GM18858 (cell line): Measurements from ENCODE around the gene MST1.
"Not testable (repeated sequence)": the region's sequence is repeated elsewhere in the genome, so short reads cannot be mapped to it uniquely, and the experiment has no call there.

Source experiments
- ATAC-seq: cut with Tn5 transposase; IDR thresholded peaks from one replicate; pipeline ENCODE4 v1.9.1; 2021; ENCODE audit not compliant: unreplicated experiment

MST1 gene

DNA sequence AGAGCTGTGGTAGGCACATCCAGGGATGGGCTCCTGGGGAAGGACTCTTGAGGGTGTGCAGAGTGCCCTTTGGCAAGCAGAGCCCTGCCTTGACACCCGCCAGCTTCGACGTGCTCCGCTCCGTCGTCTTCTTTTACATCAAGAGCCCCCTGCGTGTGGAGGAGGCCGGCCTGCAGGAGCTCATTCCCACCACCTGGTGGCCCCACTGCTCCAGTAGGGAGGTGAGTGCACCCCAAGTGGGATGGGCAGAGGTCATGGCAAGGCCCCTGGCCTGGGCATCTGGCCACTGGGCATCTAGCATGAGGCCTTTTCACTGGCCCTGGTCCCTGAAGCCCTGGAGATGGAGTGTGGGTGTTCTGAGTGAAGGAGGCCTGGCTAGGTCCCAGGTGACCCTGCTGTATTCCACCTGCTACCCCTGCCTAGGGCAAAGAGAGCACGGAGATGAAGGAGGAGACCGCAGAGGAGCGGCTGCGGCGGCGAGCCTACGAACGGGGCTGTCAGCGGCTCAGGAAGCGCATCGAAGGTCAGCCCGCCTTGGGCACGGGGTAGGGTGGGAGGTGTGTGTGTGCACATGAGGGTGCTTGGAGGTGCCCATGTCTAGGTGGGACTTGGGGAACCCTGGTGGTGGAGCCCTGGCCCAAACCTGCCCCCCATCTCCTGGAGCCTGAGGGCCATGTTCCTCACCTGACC is 12.3 kb upstream of the MST1 start:
- no peak for ATAC-seq

DNA sequence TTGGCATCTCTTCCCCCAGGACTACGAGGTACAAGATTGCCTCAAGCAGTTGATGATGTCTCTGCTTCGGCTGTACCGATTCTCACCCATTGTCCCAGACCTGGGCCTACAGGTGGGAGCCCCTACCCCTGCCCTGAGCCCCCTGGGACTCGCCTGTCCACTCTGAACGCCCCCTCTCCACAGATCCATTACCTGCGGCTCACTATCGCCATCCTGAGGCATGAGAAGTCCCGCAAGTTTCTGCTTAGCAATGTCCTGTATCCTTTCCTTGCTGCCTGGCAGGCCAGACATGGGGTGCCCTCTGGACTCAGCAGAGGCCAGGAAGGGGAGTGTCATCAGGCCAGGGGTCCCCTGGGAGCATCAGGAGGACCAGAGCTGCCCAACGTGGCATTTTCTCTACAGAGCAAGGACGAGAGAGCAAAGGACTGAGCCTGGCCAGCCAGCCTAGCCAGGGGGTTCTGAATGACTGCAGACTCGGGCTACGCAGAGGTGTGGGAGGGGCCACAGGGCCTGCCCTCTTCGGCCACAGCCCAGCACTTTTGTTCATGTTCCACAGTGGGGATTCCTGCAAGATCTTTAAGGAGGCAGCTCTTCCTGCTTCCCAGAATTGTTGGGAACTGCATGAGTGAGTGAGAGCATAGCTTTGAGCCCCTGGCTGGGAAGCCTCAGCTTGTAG is 11.3 kb upstream of the MST1 start:
- ATAC-seq: no peak

DNA sequence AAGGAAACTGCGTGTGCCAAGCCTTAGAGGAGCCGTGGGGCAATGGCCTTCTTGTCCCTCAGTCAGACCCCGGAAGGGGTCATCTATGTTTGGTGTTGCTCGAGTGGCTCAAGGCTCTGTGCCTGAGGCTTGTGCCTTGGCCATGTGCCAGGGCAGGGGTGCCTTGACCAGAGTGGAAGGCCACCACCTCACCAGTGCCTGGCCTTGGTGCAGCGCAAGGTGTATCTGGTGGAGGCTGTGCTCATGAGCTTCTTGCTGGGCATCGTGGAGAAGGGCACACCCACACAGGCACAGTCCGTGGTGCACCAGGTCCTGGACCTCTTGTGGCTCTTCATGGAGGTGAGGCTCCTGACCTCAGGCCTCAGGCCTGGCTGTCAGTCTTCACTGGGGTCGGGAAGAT is 10.7 kb upstream of the MST1 start:
- ATAC-seq: no peak

DNA sequence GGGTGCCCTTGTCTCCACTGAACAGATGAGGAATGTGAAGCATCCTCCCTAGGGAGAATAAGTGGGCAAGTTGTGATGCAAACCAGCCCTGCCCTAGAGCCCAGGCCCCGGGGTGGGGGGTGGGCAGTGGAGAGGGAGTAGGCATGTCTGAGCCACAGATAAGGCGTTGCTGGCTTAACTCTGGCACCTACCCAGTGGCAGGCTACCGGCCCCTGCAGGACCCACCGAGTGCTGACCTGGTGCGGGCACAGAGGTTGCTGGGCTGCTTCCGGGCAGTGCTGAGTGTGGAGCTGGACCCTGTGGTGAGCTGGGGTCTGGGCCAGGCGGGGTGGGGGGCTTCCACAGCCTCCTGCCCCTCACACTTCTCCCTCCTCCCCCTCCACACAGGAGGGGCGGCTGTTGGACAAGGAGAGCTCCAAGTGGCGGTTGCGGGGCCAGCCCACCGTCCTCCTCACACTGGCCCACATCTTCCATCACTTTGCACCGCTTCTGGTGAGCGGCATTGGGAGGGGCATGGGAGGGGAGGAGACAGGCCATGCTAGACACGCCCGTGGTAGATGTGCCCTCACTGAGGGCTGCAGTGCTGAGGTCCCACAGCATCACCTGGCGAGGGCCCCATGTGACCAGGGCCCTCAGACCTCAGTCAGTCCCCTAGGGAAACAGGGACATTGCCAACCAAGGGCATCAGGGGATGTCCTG is 10.2 kb upstream of the MST1 start:
- no peak for ATAC-seq

DNA sequence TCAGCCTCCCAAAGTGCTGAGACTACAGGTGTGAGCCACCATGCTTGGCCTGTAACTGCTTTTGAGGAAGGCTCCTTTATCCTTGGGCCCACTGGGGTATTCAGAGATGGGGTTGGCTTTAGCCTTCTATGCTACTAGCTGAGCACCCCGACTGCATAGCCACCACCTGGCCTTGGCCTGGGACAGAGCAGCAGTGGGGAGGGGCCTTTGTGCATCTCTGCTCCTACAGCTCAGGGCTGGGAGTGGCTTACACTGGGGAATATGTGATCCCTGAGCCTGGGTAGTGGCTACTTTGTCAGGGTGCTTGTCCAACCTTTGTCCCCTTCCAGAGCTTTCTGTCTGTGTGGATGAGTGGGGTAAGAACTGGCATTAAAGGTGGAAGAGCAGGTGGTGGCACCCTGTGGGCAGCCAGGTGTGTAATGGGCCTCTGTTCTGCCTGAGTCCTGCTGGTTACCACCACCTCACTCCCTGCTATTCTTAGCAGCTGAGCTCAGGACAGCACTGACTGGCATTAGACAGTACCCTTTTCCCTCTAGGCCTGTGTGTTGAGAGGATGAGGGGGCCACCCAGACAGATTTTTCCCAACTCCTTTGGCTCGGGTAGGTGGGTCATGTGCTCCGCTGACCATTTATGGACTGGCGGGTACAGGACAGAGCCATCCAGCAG is 6.2 kb upstream of the MST1 start:
- not testable (repeated sequence) for ATAC-seq

DNA sequence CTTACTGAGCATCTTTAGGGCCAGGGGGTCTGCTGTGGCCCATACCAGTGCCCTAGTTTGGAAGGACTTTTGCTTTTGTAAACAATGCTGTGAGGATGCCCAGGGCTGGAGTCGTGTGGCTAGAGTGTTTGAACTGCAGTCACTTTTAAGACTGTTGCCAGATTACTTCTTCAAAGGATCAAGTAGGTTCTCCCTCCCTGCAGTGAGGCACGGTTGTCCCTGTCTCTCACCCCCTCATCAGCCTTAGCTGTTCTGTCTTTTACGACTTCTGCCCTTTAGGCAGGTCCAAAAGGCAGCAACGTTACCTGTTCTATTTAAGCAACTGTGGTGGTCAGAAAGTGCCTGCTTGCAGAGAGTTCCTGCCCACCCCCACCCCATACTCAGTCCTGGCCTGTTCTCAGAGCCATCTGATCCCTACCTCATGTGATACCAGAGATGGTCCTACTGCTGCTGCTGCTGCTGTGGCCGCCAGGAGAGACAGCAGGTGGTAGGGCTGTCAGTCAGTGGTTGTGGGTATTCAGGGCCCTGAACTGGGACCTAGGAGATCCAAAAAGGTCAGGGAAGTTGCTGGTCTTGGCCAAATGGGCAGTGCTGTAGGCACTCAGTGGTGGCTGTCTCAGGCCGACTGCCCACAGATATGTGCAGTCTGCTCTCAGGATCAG is 5.3 kb upstream of the MST1 start:
- ATAC-seq: not testable (repeated sequence)

DNA sequence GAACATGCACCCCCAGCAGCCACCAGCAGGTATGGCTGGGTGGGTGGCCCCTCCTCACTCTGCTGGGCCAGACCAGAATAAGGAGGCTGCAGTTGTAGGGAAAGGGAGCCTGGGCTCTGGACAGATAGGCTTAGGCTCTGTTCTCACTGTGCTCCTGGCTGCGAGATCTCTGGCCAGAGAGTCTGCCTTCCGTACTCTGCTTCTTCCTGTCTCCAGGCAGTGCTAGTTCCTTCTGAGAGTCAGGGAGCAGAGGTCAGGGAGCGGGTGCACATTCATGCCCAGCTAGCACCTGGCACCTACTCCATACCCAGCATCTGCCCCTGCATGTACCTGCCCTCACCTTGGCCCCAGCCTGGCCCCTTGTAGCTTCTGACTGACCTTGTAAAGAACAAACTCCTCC is 2.2 kb upstream of the MST1 start:
- ATAC-seq: not testable (repeated sequence)

DNA sequence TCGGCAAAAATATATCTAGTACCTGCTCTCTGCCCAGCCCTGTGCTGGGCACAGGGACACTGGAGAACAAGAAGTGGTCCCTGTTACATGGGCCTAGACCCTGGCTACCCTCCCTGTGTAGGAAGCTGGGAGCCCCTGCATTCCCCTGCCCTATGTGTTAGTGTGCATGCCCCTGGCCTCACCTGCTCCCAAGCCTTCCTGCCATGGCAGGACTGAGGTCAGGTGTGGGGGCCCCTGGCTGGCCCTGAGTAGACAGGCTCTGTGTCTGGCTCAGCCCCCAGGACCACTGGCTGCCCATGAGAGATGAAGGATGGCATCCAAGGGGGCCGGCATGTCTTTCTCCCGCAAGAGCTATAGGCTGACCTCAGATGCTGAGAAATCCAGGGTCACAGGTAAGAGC is 1.6 kb upstream of the MST1 start:
- not testable (repeated sequence) for ATAC-seq

DNA sequence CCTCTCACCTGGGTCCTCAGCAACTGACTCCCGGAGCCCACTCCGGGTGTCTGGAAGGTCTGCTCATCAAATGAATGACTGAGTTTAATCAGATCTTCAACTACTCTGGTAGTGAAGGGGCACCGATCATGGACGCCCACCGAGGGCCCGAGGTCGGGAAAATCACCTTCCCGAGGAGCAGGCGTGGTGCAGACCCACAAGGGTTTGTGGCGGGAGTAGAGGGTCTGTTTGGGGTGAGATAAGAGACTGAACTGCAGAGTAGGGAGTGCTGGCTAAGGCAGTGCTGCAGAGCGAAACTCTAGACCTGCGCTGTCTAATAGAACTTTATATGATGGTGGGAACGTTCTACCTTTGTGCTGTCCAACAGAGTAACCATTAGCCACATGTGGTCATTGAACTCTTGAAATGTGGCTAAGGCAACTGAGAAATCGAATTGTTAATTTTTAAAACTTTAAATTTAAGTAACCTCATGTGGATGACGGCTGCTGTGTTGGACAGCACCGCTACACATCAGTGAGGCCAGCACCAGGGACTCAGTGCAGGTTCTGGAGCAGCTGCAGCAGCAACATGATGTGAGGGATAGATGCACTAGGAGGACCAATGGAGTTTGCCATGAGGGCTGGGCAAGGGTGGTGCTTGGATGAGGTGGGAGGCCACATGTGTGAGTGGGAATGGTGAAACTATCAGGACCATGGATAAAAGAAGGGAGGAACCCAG is 792 bp upstream of the MST1 start:
- ATAC-seq: not testable (repeated sequence)

DNA sequence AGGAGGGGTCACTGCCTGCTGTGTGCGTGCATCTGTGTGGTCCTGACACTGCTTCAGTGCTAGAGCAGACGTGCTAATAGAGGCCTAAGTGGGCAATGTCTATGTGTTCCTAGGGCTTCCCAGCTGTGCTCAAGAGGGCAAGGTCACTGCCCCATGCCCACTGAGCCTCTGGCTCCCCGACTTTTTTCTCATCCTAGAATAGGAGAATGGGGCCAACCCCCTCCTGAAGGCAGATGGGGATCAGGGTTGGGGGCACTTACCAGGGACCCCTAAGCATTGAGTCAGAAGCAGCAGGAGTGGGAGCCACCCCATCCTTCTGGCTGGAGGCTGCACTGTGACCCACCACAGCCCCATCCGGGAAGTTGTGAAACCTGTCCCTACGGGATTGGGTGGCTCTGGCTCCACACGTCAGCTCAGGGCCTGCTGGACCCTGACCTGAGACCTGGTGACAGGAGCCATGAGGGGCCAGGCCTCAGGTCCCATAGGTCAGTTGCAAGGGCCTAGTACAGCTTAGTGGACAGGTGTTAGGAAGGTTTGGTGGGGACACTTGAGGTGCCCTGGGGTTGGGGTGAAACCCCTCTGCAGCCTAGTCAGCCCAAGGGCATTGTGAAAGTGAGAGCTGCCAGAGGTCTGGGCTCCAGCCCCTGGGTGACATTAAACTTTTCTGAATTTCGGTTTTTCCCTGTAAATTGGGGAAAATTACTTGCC is 782 bp downstream of the MST1 start:
- ATAC-seq: not testable (repeated sequence)

DNA sequence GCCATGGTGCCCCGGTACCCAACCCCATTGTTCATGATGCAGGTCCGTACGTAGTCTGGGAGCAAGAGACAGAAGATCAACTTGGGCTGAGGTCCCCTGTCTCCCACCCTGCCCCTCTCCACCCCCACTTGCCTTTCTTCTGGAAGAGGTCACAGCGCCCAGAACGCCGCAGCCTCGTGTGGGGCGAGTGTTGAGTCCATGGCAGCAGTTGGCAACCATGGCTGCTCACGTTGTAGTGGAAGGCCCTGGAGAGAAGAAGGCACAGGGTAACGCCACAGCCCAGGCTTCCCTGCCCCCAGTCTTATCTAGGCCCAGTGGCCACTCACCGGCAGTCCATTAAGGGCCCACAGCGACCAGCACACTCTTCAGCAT is 1.9 kb downstream of the MST1 start:
- not testable (repeated sequence) for ATAC-seq

DNA sequence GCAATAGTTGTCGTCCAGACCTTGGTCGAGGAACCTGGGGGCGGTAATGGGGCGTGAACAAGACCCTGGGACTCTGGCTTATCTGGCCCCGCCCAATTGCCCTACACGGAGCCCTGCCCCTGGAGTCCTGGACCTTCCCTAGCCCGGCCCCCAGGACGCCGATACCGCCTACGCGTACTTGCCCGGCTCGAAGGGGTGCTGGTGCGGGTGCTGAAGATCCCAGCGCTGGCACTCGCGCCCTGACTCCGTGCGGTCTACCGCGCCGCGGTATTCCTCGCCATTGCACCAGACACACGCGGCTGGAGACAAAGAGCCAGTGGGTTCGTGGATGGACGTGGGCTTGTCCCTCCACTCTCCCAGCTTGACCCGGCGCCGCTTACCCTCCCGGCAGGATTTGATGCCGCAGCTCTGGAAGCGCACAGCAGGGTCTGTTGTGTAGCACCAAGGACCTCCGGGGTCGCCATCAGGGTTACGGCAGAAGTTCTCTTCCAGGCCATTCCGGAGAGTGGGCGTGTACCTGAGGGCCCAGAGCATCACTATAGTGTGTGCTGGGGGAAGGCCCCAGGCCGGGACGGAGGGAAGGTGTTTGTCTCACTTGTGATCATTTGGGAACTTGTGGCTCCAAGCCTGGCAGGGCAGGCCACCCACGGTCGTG is 2.4 kb downstream of the MST1 start:
- not testable (repeated sequence) for ATAC-seq

DNA sequence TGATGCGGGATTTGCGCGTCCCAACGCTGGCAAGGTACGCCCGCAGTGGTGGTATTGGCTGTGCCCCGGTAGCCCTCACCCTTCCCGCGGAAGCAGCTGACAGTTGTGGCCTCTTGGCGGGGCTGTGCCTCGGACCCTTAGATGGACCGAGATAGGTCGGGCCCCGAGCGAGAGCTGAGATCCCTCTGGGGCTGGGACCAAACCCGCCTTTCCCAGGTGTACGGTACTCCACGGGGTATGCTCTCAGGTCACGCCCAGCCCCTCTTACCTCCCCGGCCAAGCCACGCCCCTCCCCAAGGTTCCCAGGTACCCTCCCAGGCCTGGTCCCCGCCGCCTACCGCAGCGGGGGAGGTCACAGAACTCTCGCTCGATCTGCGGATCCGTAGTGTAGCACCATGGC is 2.9 kb downstream of the MST1 start:
- not testable (repeated sequence) for ATAC-seq

DNA sequence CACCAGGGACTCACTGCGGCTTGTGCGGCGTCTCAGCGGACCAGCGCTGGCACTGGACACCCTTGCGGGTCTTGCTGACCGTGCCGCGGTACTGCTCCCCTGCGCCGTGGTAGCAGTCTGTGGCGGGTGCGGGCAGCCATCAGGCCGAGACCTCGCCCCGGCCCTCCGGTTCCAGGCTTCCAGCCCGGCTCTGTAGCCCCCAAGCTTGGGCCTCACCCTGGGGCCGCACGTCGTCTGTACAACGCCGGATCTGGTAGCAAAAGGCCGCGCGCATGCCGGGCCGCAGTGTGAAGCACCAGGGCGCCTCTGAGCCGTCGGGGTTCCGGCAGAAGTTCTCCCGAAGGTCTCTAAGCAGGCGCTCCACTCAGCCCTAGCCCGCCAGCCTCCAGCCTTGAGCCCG is 3.4 kb downstream of the MST1 start:
- not testable (repeated sequence) for ATAC-seq

DNA sequence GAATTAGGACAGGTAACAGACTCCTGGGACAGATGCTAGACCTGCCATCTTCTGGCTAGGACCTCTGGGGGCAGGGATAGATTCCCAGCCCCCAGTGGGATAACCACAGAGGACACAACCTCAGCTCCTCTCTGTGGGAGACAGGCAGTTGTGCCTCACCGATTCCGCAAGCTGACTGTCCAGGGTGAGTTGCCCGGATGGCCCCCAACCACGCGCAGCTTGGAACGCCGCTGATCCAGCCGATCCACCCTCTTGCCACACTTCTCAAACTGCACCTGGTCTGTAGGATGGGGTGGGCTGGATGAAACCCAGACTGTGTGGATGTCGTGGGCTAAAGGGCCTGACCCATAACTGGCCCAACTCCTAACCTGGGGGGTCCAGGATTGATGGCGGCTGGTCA is 4.2 kb downstream of the MST1 start:
- ATAC-seq: not testable (repeated sequence)

DNA sequence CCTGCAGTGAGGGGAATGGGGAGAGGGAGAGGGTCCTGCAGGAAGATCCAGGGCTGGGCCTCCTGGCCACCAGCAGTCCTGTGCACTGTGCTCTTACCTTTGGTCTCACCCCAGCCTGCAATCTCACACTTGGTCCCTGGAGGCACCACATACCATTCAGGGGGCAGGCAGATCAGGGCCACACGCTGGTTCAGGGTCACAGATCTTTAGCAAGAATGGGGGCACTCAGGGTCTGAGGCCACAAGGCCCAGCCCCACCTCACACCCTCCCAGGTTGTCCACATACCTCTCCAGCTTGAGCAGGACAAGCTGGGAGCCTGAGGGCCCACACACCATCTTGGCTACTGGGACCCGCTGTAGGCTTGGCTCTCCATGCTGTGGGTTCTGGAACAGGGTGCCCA is 4.8 kb downstream of the MST1 start:
- ATAC-seq: not testable (repeated sequence)

DNA sequence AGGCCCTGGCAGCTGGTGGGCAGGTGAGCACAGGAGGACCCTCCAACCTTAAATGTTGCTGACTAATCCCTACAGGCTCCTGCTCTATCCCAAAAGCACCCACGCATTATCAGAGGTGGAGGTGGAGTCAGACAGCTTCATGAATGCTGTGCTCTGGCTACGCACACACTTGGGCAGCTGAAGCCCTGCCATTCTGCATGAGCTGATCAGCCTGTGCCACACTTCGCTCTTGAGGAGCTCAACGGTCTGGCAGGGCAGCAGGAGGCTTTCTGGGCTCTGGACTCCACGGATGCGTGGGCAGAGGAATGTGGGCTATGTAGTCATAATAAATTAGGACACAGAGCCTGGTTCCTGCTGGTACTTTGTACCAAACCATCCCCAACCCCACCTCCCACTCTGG is 6.1 kb downstream of the MST1 start:
- no peak for ATAC-seq

DNA sequence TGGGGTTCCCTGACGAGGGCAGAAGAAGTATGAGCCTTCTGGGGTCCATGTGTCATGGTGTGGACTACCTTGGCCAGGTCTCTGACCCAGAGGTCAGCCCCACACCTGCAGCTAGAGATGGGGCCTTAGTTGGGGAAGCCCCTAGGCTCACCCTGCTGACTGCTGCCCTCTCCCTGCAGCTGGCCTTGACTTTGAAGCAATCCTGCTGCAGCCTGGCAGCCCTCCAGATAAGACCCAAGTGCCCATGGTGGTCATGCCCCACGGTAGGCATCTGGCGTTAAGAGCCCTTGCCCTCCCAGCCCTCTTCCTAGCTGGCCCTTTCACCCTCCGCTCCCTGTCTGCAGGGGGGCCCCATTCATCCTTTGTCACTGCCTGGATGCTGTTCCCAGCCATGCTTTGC is 7.7 kb downstream of the MST1 start:
- no peak for ATAC-seq

DNA sequence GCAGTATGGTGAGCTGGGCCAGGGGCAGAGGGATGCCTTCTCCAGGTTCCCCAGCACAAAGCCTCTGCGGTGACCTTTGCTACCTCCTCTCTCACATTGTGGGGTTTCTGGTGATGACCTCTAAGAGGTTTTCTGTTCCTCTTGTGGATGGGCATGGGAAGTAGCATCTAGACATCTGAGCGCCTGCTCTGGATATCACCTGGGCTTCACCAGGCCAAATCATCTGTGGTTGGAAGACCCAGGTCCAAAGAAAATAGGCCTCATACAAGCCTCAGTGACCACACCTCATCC is 8.1 kb downstream of the MST1 start:
- ATAC-seq: no peak
